Measurements from ENCODE around the gene ZCCHC17. TPM values are rescaled to one million over a fixed set of nuclear protein-coding genes. Genes with fewer than 3 reads are reported as not detected.

The ZCCHC17 gene
- total RNA-seq, 6 donors from 2014 or later = 4.3 to 19.9 (median 17.8) TPM

GRCh38 chr1:31397360-31398095 lies 100.7 kb downstream of the ZCCHC17 start:
- H3K9me3 ChIP-seq = no peaks in the 10 kb centered on the region
- no peak for ATAC-seq (ENCODE audit: low FRiP score in 2 of 2)
- H3K27ac ChIP-seq = no peak overlapping the region
- TF ChIP-seq, protein P1, sequence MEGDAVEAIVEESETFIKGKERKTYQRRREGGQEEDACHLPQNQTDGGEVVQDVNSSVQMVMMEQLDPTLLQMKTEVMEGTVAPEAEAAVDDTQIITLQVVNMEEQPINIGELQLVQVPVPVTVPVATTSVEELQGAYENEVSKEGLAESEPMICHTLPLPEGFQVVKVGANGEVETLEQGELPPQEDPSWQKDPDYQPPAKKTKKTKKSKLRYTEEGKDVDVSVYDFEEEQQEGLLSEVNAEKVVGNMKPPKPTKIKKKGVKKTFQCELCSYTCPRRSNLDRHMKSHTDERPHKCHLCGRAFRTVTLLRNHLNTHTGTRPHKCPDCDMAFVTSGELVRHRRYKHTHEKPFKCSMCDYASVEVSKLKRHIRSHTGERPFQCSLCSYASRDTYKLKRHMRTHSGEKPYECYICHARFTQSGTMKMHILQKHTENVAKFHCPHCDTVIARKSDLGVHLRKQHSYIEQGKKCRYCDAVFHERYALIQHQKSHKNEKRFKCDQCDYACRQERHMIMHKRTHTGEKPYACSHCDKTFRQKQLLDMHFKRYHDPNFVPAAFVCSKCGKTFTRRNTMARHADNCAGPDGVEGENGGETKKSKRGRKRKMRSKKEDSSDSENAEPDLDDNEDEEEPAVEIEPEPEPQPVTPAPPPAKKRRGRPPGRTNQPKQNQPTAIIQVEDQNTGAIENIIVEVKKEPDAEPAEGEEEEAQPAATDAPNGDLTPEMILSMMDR (IDR thresholded peaks at IDR 0.05) = no peak
- no peak for TF ChIP-seq EP300 (IDR thresholded peaks at IDR 0.05)
- TF ChIP-seq POLR2A (IDR thresholded peaks at IDR 0.05) = no peak
- TF ChIP-seq POLR2AphosphoS5 (IDR thresholded peaks at IDR 0.05) = no peak
- peaks cover 3 to 10% (median 9%) of the 10 kb centered on the region in 4 donors for H3K4me1 ChIP-seq
- DNase-seq = no peak
- H3K27me3 ChIP-seq = no peaks in the 10 kb centered on the region
- 55 to 83% methylated on average over 2 to 4 of the region's 4 CpGs for WGBS, 2 donors
- H3K36me3 ChIP-seq = no peaks in the 10 kb centered on the region
- H3K4me3 ChIP-seq = no peak overlapping the region

DNA sequence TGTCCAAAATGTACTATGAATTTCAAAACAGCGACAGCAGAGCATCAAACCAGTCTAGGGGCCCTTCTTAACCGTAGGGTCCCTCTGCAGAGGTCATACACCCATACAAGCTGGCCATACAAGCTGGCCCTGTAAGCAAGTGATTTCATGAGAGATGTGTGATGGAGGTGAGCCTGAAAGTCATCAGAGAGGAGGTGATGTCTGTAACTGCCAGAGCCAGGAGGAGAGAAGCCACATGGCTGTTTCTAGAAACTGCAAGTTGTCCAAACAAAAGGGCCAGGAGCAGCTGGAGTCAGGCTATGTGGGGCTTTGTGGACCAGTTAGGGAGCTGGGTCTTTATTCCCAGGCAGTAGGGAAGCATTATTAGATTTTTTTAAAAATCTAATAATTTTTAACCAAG lies 101.4 kb downstream of the ZCCHC17 start:
- no peak overlapping the region for H3K27ac ChIP-seq
- no peak for DNase-seq
- no peak overlapping the region for H3K4me3 ChIP-seq
- ATAC-seq (ENCODE audit: low FRiP score in 2 of 2) = no peak
- peaks cover 3 to 10% (median 9%) of the 10 kb centered on the region in 4 donors for H3K4me1 ChIP-seq
- TF ChIP-seq POLR2AphosphoS5 (IDR thresholded peaks at IDR 0.05) (no peak), POLR2A (IDR thresholded peaks at IDR 0.05) (no peak), EP300 (IDR thresholded peaks at IDR 0.05) (no peak)
- TF ChIP-seq, protein P1 (IDR thresholded peaks at IDR 0.05) = no peak
- H3K36me3 ChIP-seq = no peaks in the 10 kb centered on the region
- WGBS, 2 donors = 85 to 93% methylated on average over 2 of the region's 2 CpGs
- no peaks in the 10 kb centered on the region for H3K9me3 ChIP-seq
- no peaks in the 10 kb centered on the region for H3K27me3 ChIP-seq

DNA sequence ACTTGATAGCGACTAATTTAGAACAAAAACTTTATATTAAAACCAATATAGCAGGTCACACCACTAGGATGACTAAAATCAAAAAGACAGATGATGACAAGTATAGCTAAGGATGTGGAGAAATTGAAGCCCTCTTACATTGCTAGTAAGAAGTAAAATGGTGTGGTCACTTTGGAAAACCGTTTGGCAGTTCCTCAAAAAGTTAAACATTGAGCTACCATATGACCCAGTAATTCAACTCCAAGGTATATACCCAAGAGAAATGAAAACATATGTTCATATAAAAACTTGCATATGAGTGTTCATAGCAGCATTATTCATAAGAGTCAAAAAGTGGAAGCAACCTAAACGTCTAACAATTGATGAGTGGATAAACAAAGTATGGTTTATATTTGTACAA lies 103.1 kb downstream of the ZCCHC17 start:
- no peak for TF ChIP-seq EP300 (IDR thresholded peaks at IDR 0.05)
- TF ChIP-seq POLR2A (IDR thresholded peaks at IDR 0.05) = no peak
- no peak for TF ChIP-seq POLR2AphosphoS5 (IDR thresholded peaks at IDR 0.05)
- TF ChIP-seq, protein P1 (IDR thresholded peaks at IDR 0.05) = no peak
- DNase-seq (no peak), ATAC-seq (ENCODE audit: low FRiP score in 2 of 2) (no peak)
- Histone ChIP-seq H3K27ac (no peak overlapping the region), H3K27me3 (no peaks in the 10 kb centered on the region), H3K36me3 (no peaks in the 10 kb centered on the region), H3K4me1 (peaks cover under 1 to 1% (median 1%) of the 10 kb centered on the region in 4 donors), H3K4me3 (no peak overlapping the region), H3K9me3 (no peaks in the 10 kb centered on the region)
- WGBS, 2 donors = 47 to 53% methylated on average over 3 of the region's 3 CpGs

DNA sequence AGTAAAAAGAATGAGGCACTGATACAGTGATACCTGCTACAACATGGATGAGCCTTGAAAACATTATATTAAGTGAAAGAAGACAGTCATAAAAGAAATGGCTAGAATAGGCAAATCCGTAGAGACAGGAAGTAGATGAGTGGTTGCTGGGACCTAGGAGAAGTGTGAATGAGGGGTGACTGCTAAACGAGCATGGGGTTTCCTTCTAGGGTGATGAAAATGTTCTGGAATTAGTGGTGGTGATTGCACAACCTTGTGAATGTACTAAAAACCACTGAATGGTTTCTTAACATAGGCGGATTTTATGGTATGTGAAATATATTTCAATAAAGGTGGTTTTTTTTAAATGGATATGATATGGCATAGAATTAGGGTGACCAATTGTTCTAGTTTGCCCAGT lies 103.6 kb downstream of the ZCCHC17 start:
- Histone ChIP-seq H3K4me1 (no peaks in the 10 kb centered on the region), H3K36me3 (no peaks in the 10 kb centered on the region), H3K27me3 (no peaks in the 10 kb centered on the region), H3K4me3 (no peak overlapping the region), H3K9me3 (no peaks in the 10 kb centered on the region), H3K27ac (no peak overlapping the region)
- ATAC-seq (ENCODE audit: low FRiP score in 2 of 2) = no peak
- 15 to 30% methylated on average over 3 of the region's 3 CpGs for WGBS, 2 donors
- DNase-seq = no peak
- no peak for TF ChIP-seq POLR2A (IDR thresholded peaks at IDR 0.05)
- TF ChIP-seq, protein P1 (IDR thresholded peaks at IDR 0.05) = no peak

DNA sequence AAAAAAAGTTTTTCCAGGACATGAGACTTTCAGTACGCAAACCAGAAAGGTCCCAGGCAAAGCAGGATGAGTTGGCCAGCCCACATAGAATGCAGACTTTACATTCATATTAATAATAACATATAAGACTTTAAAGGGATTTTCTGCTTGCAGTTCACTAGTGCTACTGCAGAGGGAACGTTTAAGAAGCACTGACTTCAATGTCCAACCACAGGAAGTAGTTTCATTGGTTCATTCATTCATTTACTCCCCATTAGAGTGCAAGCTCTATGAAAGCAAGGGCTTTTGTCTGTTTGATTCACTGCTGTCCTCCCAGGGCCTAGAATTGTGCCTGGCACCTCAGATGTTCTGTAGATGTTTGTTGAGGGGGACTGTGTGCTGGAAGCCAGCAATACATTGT lies 104.4 kb downstream of the ZCCHC17 start:
- Histone ChIP-seq H3K36me3 (no peaks in the 10 kb centered on the region), H3K4me3 (no peak overlapping the region), H3K9me3 (no peaks in the 10 kb centered on the region), H3K4me1 (no peaks in the 10 kb centered on the region), H3K27ac (no peak overlapping the region), H3K27me3 (no peaks in the 10 kb centered on the region)
- TF ChIP-seq POLR2A (IDR thresholded peaks at IDR 0.05) (no peak), POLR2AphosphoS5 (IDR thresholded peaks at IDR 0.05) (no peak), EP300 (IDR thresholded peaks at IDR 0.05) (no peak)
- TF ChIP-seq, protein P1 (IDR thresholded peaks at IDR 0.05) = no peak
- no peak for ATAC-seq (ENCODE audit: low FRiP score in 2 of 2)
- 47 to 61% methylated on average over 2 of the region's 2 CpGs for WGBS, 2 donors
- no peak for DNase-seq
